HTR-8/SVneo (cell line): ENCODE results near the gene ARHGAP22.

Experiments
- DNase-seq: peaks from one replicate; pipeline ENCODE4 v3.0.0; 2011; ENCODE audit warnings: low spot score, mixed read lengths; ENCODE audit not compliant: insufficient read length
- FAIRE-seq: peaks from 2 replicates; lab custom pipeline; 2011; peaks lifted over from hg19 to GRCh38; lab: Jason Lieb, UNC

ARHGAP22 gene

GRCh38 chr10:48490571-48490940 is 114.3 kb downstream of the ARHGAP22 start:
- no peak for DNase-seq
- FAIRE-seq: no peak

DNA sequence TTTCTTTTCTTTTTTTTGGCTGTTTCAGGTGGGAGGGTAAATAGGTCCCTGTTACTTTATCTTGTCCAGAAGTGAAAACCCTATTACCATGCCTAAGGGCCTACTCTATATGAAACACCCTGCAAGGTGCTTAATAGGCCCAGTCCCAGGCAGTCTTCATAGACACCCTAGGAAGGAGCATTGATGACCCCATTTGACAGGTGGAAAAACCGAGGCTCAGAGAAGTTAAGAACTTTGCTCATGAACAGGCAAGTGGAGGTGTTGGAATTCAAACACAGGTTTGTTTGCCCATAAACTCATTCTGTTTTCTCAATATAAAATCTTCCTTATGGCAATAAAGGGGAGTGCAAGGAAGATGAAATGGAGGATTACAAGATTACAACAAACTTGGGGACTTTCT is 115.8 kb downstream of the ARHGAP22 start:
- FAIRE-seq (no peak), DNase-seq (no peak)

DNA sequence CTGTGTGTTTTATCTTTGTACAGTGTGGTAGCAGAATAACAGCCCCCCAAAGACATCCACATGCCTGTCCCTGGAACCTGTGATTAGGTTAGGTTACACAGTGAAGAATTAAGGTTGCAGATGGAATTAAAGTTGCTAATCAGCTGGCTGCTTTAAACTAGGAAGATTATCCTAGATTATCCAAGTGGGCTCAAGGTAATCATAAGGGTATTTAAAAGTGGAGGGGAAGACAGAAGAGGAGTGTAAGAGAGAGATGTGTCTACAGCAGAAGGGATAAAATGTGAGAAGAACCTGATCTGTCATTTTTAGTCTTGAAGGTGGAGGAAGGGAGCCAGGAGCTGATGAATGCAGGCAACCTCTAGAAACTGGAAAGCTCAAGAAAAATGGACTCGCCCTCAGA is 117.6 kb downstream of the ARHGAP22 start:
- no peak for DNase-seq
- no peak for FAIRE-seq

DNA sequence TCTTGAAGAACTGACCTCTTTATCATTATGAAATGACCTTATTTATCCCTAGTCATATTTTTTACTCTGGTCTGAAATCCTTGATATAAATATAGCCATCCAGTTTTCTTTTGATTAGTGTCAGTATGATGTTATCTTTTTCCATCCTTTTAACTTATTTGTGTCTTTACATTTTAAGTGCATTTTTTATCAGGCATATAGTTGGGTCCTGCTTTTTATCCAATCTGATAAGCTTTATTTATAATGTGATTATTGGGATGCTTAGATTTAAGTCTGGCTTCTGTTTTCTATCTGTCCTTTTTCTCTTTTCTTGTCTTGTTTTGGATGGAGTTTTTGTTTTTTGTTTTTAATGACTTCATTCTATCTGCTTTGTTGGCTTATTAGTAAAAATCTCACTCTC is 119.2 kb downstream of the ARHGAP22 start:
- DNase-seq: no peak
- no peak for FAIRE-seq

DNA sequence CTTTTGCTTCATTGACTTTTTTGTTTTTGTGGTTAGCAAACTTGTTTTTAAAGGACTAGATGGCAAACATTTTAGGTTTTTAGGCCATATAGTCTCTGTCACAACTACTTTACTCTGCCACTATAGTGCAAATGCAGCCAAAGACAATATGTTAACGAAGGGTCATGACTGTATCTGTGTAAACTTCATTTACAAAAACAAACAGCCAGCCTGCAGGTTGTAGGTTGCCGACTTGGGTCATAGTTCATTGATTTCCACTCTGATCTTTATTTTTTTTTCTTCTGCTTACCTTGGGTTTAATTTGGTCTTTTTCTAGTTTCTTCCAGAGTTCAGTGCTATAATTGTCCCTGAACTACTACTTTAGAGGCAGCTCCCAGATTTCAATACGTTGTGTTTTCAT is 120.0 kb downstream of the ARHGAP22 start:
- no peak for FAIRE-seq
- no peak for DNase-seq

DNA sequence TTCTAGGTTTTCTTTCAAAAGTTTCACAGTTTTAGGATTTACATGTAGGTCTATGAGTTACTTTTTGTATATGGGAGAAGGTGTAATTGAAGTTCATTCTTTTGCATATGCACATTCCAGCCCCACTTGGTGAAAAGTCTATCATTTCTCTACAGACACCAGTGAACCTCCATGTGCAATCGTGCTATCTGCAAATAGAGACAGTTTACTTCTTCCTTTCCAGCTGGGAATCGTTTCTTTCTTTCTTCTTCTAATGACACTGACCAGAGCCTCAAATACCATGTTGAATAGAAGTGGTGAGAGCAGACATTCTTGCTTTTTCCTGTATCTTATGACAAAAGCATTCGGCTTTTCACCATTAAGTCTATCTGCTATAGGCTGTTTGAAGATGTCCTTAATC is 122.7 kb downstream of the ARHGAP22 start:
- FAIRE-seq: no peak
- DNase-seq: no peak

DNA sequence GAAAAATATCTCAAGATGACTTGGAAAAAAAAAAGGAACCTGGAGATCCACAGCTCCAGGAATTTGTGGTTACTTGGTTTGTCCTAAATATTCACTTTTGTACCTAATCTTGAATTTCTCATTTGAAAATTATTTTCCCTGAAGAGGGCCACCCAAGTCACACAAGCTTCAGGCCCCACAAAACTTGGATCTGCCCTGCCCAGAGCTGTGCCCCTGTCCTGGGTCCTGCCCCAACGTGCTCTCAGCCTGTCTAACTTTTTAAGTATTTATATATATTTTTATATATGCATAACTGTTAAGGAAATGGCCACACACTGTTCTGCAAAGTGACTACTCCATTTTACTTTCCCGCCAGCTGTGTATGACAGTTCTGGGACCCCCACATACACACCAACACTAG is 123.5 kb downstream of the ARHGAP22 start:
- FAIRE-seq (no peak), DNase-seq (no peak)

- FAIRE-seq: no peak
- DNase-seq: no peak
Observed at GRCh38 chr10:48480397-48481374, 124.2 kb downstream of the ARHGAP22 start.

DNA sequence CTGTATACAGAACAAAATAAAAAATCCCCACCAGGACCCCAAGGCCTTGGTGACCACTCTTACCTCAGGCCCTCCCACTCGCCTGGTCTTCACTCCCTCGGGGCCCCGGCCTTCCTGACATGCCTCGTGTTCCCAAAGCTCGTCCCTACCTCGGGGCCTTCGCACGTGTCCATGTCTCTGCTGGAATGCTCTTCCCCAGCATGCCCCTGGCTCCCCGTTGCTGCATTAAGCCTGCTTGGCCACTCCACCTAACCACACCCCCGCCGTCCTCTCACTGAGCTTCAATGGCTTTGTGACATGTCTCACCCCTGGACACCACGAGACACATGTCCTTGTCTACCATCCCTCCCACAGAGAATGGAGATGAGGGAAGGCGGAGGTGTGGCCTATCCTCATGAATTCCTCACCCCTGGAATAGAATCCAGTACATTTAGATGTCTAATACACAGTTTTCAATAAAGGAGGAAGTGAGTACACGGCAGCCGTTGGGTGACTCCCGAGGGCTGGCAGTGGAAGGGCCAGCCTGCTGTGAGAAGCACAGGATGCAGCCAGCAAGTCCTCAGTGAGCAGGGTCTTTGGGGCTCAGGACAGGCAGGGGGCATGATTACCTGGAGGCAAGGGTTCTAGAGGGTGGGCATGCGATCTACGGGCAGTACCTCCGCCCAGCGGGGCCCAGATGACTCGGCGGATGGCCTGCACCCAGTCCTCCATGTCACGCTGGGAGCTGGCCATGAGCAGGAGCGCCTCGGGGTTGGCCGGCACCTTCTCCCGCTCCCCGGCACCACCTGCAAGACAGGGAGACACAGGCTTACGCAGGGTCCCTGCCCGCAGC is 125.7 kb downstream of the ARHGAP22 start:
- DNase-seq (no peak), FAIRE-seq (no peak)

DNA sequence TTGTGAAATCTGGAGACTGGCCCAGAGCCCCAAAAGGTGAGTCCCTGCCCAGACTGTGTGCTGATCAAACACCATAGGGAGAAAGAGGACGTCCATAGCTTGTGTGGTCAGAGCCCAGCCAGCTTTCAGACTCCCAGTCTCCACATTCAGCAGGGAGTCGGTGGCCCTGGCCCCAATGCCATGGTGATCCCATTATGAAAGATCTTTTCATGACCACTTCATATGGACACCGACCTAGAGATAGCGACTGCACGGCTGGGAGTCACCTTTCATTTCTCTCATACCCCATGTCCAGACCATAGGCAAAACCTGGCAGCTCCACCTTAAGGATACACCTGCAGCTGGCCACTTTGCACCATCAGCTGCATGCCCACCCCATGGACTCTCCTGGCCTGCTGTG is 126.4 kb downstream of the ARHGAP22 start:
- FAIRE-seq (no peak), DNase-seq (no peak)

DNA sequence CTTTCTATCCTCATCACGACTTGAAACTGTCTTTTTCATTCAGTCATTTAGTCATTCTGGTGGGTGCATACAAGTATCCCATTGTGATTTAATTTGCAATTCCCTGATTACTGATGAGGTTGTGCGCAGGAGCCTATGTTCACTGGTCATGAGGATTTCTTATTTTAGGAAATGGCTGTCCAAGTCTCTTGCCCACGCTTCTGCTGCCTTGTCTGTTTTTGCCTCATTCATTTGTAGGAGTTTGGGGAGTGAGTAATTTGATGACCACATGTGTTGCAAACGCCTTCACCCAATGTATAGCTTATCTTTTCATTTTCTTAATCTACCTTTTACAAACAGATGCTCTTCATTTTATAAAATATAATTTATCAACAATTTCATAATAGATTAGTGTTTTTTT is 127.3 kb downstream of the ARHGAP22 start:
- DNase-seq (no peak), FAIRE-seq (no peak)

DNA sequence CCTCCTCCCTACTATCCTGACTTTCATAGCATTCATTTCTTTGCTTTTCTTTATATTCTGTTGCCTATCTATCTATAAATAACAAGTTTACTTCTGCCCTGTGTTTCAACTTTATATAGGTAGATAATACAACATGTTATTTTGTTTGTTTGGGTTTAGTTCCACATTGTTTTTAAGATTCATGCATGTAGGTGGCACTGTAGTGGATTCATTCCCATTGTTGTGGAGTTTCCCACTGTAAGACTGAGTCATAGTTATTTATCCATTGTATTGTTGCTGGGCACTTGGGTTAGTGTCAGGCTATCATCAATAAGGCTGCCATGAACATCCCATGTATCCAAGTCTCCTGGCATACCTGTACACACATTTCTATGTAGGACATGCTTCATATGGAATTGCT is 127.7 kb downstream of the ARHGAP22 start:
- FAIRE-seq: no peak
- no peak for DNase-seq

- FAIRE-seq (no peak), DNase-seq (no peak)
Observed at GRCh38 chr10:48476279-48476982, 128.4 kb downstream of the ARHGAP22 start.

- DNase-seq: no peak
- FAIRE-seq: no peak
Observed at GRCh38 chr10:48475943-48476278, 129.0 kb downstream of the ARHGAP22 start.

GRCh38 chr10:48474765-48475365 is 130.0 kb downstream of the ARHGAP22 start:
- no peak for DNase-seq
- no peak for FAIRE-seq

- FAIRE-seq (no peak), DNase-seq (no peak)
Observed at GRCh38 chr10:48473704-48474103, 131.2 kb downstream of the ARHGAP22 start.

GRCh38 chr10:48472501-48473069 is 132.3 kb downstream of the ARHGAP22 start:
- FAIRE-seq: no peak
- DNase-seq: no peak

- FAIRE-seq: no peak
- DNase-seq: no peak
Observed at GRCh38 chr10:48470893-48471805, 133.7 kb downstream of the ARHGAP22 start.
